HG03571 (cell line): ENCODE data around the gene P4HA2.

Source experiments
- ATAC-seq: cut with Tn5 transposase; IDR thresholded peaks from one replicate; pipeline ENCODE4 v1.9.1; 2021; ENCODE audit not compliant: unreplicated experiment

P4HA2 gene

DNA sequence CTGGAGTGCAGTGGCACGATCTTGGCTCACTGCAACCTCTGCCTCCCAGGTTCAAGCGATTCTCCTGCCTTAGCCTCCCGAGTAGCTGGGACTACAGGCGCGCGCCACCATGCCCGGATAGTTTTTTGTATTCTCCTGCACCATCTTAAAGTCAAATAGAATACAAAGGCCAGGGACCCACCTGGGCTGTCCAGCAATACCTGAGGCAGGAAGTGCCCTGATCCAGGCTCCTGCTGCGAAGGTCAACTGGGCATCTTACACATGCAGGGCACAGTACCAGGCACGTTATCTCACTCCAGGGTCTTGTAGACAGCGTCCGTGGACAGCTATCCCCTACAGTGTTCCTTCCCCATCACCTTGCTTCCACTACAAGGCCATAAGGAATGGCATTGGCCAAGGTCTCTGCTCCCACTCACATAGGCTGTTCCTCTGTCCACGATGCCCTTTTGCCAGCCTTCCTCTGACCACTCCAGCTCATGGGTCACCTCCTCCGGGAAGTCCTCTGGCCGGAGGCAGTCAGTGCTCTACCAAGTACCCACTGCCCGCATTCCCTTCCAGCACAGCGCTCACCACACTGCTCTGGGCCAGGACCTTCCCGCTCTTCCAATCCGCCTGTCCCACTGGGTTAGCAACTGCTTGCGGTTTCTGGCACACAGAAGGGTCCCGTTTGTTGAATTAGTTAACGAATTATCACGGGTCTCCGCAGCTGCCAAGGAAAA, 978 bp downstream of the P4HA2 start:
- no peak for ATAC-seq

DNA sequence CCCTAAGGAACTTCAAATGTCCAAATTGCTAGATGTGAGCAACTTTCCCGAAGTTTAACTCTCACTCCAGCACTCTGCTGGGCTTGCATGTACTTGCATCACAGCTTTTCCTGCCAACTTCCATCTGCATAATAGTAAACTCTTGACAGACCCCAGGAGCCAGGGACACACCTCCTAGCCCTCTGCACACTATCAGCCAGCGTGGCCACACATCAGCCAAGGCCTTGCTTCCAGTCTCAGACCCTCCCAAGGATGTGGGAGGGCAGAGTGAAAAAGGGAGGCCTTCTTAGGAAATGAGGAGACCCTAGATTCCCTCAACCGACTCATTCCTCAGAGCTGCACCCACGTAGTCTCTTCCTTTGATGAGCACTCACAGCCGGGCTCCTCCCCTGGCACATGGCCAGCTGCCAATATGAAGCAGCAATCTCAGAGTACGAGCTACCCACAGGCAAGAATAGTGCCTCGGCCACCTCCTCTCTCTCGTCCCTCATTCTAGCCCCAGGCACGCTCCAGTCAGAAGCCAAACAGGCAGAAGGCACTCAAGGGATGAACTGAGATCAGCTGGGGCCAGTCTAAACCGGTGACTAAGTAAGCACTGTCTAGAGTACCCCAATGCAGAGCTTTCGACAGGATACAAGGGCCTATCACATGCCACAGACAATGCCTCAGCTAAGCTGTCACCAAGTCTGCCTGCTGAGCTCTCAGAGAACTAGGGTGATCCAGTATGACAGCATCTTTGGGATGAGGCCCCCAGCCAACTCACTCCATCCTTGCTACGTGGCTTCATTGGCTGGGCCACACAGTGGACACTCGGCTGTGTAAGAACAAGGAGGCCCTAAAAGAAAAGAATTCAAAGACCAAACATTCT, 2.3 kb downstream of the P4HA2 start:
- no peak for ATAC-seq

DNA sequence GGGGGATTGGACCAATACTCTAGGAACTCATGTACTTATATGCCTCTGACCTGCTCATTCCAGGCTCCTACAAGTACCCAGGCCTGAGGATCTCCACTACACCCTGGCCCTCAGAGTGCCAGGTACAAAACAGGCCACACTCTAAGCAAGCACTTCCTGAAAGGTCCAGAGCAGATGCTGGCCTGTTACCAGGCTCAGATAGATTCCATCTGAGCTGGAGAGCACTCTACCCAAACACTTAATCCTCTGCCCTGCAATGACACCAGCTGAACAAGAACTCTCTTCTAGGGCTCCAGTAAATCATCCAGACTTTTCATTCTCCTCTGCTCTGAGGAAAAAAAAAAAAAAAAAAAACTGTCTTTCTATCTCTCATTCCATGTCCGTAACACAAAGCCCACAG, 2.9 kb downstream of the P4HA2 start:
- no peak for ATAC-seq

DNA sequence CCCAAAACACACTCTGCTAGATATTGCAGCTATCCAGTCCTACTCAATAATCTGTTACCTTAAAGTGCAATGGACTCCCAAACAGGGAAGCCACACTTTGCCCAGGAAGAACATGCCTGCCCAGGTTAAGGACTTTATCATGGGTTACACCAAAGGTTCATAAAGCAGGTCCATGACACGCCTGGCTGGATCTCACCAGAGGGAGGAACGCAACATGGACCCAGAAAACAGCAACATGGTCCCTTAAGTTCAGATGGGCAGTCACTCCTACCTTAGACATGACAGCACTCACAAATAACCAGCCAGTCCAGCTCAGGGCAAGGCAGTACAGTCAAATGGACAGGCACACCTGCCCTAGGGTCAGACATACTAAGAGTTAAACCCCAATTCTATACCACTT, 3.8 kb downstream of the P4HA2 start:
- no peak for ATAC-seq

DNA sequence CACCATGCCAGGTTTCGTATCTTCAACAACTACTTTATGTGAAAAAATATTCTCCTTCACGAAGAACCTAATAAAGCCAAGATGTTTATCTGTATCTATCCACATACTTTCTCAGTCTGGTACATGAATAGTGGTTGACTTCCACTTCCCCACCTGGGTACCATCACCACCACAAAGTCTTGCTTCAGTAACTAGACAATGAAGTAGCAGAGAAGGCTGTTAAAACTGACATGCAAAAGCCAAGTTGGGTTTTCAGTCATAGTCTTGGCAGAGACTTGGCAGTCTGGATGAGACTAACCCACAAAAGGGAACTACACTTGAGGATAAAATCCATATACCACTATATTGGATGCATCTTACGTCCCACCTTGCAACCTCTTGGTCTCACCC, 5.0 kb downstream of the P4HA2 start:
- peak; percentile 67 for ATAC-seq

DNA sequence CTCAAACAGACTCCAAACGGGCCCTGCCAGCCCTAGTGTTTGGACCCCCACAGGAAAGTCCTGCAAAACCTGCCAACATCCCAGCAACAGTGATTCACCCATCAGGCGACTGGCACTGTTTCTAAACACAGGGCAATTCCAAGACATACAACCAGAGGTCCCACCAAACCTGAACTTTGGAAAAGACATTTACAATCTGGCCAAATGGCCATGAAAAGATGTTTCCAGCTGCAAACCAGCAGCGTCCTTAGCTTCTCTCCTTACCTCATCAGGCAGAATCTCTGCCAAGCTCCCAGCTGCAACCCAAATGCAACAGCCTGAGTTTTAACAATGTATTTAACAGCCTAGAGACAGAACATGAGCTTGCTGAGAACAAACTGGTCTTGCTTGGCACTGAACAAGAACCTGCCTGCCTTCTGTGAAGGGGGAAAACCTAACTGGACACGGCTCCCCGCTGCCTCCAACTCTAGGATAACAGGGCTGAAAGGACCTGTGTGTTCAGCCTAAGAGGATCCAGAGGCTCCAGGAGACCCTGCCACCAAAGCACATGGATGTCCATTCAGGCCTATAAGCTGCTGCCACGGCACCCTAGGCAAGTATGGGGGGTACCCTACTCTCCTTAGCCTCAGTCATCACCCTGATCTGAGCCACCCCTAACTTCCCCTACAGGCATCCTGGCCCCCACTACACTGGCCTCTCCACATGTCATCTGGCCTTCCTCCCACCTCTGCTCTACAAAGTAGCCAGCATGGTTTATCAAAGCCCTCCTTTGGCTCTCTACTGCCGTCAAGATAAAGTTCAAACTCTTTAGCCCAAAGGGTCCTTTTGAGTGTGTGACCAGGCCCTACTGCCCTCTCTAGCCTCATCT, 5.6 kb downstream of the P4HA2 start:
- ATAC-seq: no peak

DNA sequence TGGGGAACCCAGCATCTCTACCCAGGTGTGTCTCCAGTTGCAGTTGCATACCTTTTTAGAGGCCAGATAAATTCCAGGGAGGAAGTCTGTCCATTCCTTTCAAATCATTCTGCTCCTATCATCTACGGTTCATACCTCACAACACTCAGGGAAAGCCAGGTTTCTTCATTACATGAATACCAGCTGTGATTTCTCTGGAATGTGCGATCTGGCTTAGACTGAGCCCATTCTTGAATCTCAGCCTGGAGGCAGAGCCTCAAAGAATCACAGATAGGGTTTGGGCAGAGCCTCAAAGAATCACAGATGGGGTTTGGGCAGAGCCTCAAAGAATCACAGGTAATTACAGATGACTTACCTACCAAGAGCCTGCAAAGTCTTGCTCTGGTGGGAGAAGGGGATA, 7.2 kb downstream of the P4HA2 start:
- no peak for ATAC-seq

DNA sequence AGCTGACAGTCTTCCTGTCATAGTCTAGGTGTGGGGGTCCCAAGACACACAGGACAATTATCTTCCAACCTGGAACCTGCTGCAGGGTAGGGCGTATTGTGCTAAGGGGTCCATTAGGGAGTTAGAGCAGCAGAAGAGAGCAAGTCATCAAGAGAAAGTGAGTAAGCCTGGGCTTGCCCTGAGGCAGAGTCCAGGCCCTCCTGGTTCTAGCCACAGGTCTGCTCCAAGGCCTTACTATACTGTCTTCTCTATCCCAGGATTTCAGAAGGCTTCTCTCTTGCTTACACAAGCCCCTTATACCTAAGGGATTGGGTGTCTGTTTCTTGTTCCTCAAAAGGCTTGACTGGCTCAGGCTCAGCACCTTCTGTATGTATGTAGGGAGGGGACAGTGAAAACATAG, 7.7 kb downstream of the P4HA2 start:
- ATAC-seq: no peak

DNA sequence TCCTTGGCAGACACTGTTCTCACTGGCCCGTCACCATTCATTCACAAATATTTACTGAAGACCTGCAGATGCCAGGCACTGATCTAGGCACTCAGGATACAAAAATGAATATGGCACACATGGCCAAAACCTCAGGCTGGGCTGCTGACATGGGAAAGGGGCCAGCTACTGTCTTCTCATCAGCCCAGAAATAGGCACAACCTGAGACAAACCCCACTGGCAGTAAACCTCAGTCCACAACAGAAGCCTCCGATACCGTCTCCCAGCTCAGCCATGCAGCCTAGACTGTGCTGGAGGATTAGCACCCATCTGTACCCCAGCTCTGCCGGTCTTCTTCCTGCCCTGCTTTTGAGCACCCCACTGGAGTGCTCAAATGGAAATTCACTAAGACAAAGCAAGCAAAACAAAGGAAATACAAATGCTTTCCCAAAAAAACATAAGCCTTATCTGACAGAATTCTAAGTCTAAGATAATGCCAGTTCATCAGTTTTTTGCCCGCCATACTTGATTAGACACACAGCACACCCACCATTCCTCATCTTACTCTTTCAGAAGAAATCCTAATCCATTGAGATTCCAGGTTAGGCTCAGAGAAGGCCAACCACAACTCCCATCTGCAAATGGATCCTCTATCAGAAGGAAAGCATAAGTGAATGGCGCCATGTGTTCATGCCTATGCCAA, 8.2 kb downstream of the P4HA2 start:
- no peak for ATAC-seq

DNA sequence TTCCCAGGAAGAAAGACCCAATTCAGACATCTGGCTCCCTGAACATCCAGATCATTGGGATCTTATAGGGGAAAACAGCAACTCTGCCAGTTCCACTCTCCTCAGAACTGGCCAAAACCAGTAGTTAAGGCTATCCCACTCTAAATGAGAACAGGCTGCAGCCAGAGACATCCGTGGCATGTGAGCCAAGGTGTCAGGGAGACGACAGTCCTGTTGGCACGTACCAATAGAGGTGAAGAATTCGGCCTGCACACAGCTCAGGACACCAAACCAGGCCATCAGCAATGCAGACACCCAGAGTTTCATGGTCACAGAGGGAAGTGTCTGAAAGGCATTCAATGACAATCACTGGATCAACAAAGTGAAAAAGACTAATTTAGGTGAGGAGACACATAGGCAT, 9.3 kb downstream of the P4HA2 start:
- ATAC-seq: no peak

DNA sequence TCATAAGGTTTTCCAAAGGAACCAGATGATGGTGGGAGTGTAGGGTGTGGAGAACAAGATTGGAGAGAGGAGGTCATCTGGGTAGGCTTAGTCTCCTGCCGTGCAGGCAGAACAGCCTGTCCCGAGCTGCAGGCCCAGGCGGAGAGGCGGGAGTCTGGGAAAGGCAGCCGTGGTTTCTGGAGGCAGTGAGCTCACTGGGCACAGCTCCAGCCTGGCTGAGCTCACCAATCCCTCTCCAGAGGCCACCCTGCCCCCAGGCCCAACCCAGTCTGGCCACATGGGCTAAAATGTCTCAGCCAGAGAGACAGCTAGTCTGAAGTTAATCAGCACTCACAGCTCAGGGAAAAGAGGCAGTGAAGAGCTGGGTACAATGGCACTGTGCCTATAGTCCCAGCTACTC, 12.3 kb downstream of the P4HA2 start:
- ATAC-seq: no peak

DNA sequence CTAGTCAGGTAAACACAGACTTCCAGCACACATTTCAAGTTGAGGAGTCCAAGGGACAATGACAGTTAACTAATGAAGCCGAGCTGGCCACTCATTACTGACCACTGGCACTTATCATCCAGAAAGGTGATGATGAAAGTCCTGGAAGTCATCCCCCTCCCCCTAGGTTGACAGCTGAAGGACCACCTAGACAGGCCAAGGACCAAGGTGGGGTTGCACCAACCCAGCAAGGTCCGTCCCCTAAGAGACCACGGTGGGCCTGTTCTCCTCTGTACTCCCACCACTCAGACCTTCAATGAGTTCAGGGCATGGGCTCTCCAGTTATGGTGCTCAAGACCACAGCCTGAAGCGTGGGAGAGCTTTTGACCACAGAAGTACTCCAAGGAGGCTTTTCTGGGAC, 13.2 kb downstream of the P4HA2 start:
- no peak for ATAC-seq

DNA sequence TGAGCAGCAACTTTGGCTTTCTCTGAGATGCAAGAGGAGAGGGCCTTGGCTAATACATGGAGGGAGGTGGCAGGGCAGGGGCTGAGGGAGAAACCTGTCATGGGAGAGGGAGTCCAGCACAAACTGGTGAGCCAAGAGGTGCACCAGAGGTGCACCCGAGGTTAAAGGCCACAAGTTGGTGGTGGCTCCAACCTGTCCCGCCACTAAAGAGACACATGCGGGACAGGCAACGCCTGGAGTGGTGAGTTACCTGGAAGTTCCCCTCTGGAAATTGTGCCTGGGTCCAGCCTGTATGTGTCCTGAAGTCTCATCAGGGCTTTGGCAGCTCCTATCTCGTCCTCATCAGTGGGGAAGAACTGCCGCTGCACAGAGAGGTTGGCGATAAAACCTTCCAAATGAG, 14.0 kb downstream of the P4HA2 start:
- no peak for ATAC-seq

DNA sequence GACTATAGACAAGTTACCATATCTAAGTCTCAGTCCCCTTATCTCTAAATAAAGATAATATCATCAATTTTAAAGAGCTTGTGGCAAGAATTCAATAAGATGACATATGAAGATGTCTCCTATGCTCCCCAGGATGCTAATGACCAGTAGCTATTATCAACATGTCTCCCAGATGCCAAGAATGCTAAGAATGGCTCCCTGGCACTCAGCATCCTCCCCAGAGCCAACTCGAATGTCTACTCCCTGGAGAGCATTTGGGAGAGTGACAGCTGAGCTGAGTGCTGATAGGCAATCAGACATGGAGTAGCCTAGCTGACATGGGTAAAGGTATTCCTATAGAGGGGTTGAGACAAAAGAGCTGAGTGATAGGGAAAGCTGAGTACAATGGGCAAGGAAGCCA, 15.9 kb downstream of the P4HA2 start:
- ATAC-seq: no peak

DNA sequence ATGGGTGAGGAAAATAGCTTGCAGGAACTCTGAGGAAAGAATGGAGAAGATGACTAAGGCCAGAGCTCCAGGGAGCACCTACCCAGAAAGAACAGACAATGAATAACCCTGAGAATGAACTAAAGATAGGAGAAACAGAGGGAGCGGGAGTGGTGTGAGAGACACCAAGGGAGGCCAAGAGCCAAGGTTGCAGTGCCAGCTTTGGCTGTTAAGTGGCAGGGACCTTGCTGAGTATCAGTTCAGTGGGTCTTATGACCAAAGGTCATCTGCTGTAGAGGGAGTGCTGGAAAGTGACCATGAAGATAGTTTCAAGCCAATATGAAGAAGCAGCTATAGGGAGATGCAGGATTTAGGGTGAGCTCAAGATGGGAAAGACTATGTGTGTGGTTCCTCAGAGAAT, 16.7 kb downstream of the P4HA2 start:
- ATAC-seq: no peak

DNA sequence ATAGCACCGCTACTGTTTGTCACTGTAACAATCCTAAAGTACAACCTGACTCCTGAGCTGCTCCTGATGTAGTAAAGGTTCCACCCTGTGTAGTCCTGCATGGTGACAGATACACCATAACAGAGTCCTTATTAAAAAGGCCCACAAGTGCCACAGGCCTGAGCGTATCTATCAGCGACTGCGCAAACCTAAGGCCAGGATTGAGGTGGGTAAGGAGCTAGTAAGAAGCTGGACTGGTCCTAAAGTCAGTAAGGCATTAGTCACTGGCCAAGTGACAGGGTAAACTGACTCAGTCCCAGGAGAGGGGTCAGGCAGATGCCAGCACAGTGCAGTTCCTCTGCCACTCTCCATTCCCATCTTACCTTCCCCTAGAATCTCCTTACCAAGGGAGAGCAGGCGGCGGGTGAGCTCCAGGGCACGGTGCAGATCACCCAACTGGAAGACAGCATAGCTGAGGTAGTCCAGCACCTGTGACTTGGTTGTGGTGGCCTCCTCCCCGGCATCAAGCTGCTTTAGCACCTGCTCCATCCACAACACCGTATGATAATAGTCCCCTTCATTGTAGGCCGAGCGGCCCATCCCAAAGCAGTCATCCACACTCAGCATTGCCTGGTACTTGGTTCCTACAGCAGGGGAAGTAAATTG, 17.6 kb downstream of the P4HA2 start:
- ATAC-seq: no peak

DNA sequence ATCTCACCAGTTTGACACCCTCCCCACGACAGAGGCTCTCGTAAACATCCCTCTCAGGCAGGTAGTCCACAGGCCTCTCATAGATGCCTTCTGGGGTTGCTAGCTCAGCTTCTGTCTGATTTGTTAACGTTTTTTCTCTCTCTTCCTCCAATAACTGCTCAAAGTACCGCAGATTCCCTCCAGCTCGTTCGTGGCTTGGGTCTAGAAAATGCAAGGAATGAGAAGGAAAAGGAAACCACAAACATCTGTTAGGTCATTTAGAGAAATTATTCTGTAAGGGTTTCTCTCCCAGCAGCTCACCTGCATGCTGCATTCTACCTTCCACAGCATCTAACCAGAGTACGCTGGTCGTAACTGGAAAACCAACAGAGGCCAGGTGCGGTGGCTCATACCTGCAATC, 18.5 kb downstream of the P4HA2 start:
- no peak for ATAC-seq

DNA sequence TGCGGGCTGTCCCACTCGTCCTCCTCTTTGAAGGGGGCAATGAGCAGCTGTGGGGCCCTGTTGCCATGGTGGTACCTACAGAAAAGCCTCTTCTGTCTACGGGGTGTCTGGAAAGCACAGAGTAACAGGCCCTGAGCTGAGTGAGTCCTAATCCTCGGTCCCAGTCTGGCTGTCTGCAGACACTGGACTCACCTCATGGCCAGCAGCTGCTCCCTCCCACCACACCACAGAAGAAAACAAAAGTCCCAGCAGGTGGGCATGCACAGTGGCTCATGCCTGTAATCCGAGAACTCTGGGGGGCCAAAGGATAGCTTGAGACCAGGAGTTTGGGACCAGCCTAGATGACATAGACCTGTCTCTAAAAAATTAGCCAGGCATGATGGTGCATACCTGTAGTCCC, 19.9 kb downstream of the P4HA2 start:
- no peak for ATAC-seq

DNA sequence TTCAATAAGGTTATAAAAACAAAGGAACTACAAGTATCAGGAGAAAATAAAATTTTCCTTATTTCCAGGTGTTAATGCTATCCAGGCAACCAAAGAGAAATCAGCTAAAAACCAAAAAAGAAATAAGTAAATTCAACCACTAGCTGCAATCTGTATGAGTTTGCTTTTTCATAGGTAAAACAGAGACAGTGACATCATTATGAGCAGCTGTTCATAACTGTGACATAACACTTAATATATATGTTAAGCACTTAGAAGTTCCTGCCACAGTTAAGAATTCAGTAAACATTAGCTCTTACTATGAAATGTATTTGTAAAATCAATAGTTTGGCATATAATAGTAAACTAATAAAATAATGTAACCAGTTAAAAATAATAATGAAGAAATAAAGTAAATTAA, 20.9 kb downstream of the P4HA2 start:
- ATAC-seq: no peak

DNA sequence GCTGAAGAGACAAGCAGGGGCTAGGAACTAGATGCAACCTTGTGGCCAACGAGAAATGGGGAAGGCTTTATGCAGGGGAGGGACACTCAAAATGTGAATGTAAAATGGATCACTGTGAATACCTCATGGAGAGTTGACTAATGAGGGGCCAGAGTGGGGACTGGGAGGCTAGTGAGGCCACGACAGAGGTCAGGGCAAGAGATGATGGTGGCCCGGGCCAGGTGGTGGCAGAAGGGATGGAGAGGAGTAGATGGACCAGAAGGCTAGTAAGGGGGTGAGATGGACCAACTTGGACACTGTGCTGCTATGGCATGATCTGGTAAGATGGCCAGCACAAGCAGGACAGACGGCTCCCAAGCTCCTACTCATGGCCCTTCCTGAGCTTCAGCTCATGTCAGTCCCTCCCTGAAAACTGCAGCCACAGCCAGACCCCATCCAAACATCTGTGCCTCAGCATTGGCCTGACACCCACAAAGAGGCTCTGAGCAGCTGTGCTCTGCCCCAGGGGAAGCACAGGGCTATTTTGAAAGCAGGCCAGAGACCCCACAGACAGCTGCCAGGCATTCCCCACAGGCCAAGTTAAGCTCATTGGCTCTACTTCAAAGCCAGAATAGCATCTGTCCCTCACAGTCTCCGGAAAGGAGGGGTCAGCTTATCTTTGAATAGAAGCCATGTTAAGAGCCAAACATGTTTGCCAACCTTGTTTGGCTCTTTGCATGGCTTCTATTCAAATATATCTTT, 22.1 kb downstream of the P4HA2 start:
- no peak for ATAC-seq
